Panc1 (cell line): ENCODE measurements around the gene LRFN3. TPM values are rescaled to one million over a fixed set of nuclear protein-coding genes. Genes with fewer than 3 reads are reported as not detected.

ENCODE experiments used
- ATAC-seq: fragments of 200-7000 bp; cut with Tn5 transposase; 2 replicates; pipeline ENCODE4 v1.9.1; 2020; ENCODE audit warnings: mild to moderate bottlenecking, moderate library complexity
- BruUV-seq: library from RNA; stranded (reverse); fragments of 400-500 nt; replicated peaks from 2 replicates; lab custom pipeline; 2021; lab: Mats Ljungman, UMichigan
- CTCF ChIA-PET: fragments of 300-600 bp; sonication (Branson Sonifier 250); formaldehyde crosslinking; loops from one replicate; lab custom pipeline; 2022; ENCODE audit warnings: antibody characterized with exemption; lab: Charles Lee
- POLR2A ChIA-PET: fragments of 300-600 bp; sonication (Branson Sonifier 250); formaldehyde crosslinking; loops from one replicate; lab custom pipeline; 2022; ENCODE audit warnings: antibody characterized with exemption; lab: Charles Lee
- DNase-seq: peaks from one replicate; pipeline ENCODE4 v3.0.0-alpha.2; 2010; ENCODE audit warnings: low read depth, low spot score
- H3K27ac ChIP-seq: 2 replicates; pipeline ENCODE4 v1.5.1; 2011; ENCODE audit warnings: mild to moderate bottlenecking, low read length, inconsistent platforms
- H3K27me3 ChIP-seq: fragments of 200-500 bp; sonication (Bioruptor generic); 2 replicates; pipeline ENCODE4 v1.6.0; 2014; ENCODE audit warnings: low read length, inconsistent platforms; ENCODE audit not compliant: control insufficient read depth, insufficient read depth
- H3K36me3 ChIP-seq: fragments of 200-500 bp; sonication (Bioruptor generic); 2 replicates; pipeline ENCODE4 v1.5.1; 2014; ENCODE audit warnings: inconsistent platforms, mild to moderate bottlenecking, low read length, moderate library complexity; ENCODE audit not compliant: control insufficient read depth, insufficient read depth
- H3K4me1 ChIP-seq: 2 replicates; pipeline ENCODE4 v1.5.1; 2011; ENCODE audit warnings: inconsistent platforms, mild to moderate bottlenecking, low read length, moderate library complexity; ENCODE audit not compliant: control insufficient read depth, insufficient read depth
- H3K4me3 ChIP-seq, 2 experiments: 2 replicates each; pipeline ENCODE4 v1.5.1; 2011 to 2012; ENCODE audit warnings: low read depth in 2 of 2, low read length in 2 of 2, mild to moderate bottlenecking in 2 of 2, inconsistent platforms in 1 of 2, moderate library complexity in 1 of 2
- H3K9me3 ChIP-seq: fragments of 200-500 bp; sonication (Bioruptor generic); 2 replicates; pipeline ENCODE4 v1.5.1; 2014; ENCODE audit warnings: low read depth, mild to moderate bottlenecking, inconsistent platforms, low read length, moderate library complexity; ENCODE audit not compliant: control insufficient read depth, insufficient read depth
- CTCF ChIP-seq: fragments of 450-650 bp; IDR thresholded peaks from 2 replicates; pipeline ENCODE4 v1.5.1; 2017; ENCODE audit warnings: mild to moderate bottlenecking
- POLR2AphosphoS5 ChIP-seq: IDR thresholded peaks from 2 replicates; pipeline ENCODE4 v1.6.1; 2012; ENCODE audit warnings: mild to moderate bottlenecking, low read depth, low read length, moderate library complexity
- REST ChIP-seq, 2 experiments: IDR thresholded peaks; 2 replicates each; pipeline ENCODE4 v1.6.1; 2011 to 2012; ENCODE audit warnings: low read depth in 2 of 2, control low read depth in 1 of 2, low read length in 1 of 2, mild to moderate bottlenecking in 1 of 2, moderate library complexity in 1 of 2; ENCODE audit not compliant: insufficient read depth in 1 of 2
- SIN3A ChIP-seq: IDR thresholded peaks from 2 replicates; pipeline ENCODE4 v1.6.1; 2012; ENCODE audit warnings: low read depth, mild to moderate bottlenecking, low read length, moderate library complexity, borderline replicate concordance; ENCODE audit not compliant: insufficient read depth
- TCF7L2 ChIP-seq: IDR thresholded peaks from 2 replicates; pipeline ENCODE4 v1.6.1; 2011; ENCODE audit warnings: mild to moderate bottlenecking, low read depth, low read length, inconsistent platforms
- in situ Hi-C: cut with HindIII; loops from 2 replicates; pipeline ENCODE4 v1.10.0; 2016; ENCODE audit warnings: low sequenced_read_pairs, low pct_unique_long_range_greater_than_20kb
- intact Hi-C: fragments of 100-400 bp; cut with micrococcal nuclease; formaldehyde crosslinking; loops from one replicate; pipeline ENCODE4 v1.10.0; 2022; ENCODE audit not compliant: unreplicated experiment
- total RNA-seq: library from RNA; stranded (reverse); gene quantifications from one replicate; pipeline ENCODE4 v1.2.1, GENCODE V29; 2021; ENCODE audit not compliant: unreplicated experiment

The LRFN3 gene
- total RNA-seq, 1 experiment from 2014 or later, result 16.7 TPM

- H3K27me3 ChIP-seq, result peaks cover 2% of the 10 kb centered on the region; the same call in 1 of the 2 replicates
- no peaks in the 10 kb centered on the region for H3K36me3 ChIP-seq
- POLR2A ChIA-PET, result no interaction called here
- CTCF ChIA-PET, result no interaction called here
- BruUV-seq, result no TSS peak
- H3K27ac ChIP-seq, result no peak overlapping the region
- ATAC-seq, result peak; percentile 66
- no peak for TF ChIP-seq TCF7L2
- no peak for TF ChIP-seq CTCF
- TF ChIP-seq REST (IDR thresholded peaks at IDR 0.05; ENCODE audit: insufficient read depth in 1 of 2, low read depth in 2 of 2, low read length in 1 of 2), result peak; percentile 99 to 100
- no peak for TF ChIP-seq POLR2AphosphoS5
- TF ChIP-seq SIN3A, result no peak
- in situ Hi-C loops (no loop called here), intact Hi-C loops (no loop called here)
- H3K9me3 ChIP-seq, result no peaks in the 10 kb centered on the region
- no peak overlapping the region for H3K4me3 ChIP-seq
- DNase-seq, result no peak
- H3K4me1 ChIP-seq, result no peaks in the 10 kb centered on the region
Observed at GRCh38 chr19:35963514-35963913, 27.3 kb downstream of the LRFN3 start.

GRCh38 chr19:35966771-35967170 is 30.6 kb downstream of the LRFN3 start:
- ATAC-seq, result no peak
- ChIA-PET CTCF (no interaction called here), POLR2A (no interaction called here)
- no peaks in the 10 kb centered on the region for H3K36me3 ChIP-seq
- no peak overlapping the region for H3K4me3 ChIP-seq
- H3K27ac ChIP-seq, result no peak overlapping the region
- no peak for DNase-seq
- H3K9me3 ChIP-seq, result no peaks in the 10 kb centered on the region
- no peaks in the 10 kb centered on the region for H3K27me3 ChIP-seq
- TF ChIP-seq TCF7L2 (no peak), CTCF (no peak), POLR2AphosphoS5 (no peak), REST (IDR thresholded peaks at IDR 0.05; ENCODE audit: insufficient read depth in 1 of 2, low read depth in 2 of 2, low read length in 1 of 2) (no peak), SIN3A (no peak)
- BruUV-seq, result no TSS peak
- intact Hi-C loops (no loop called here), in situ Hi-C loops (no loop called here)
- no peaks in the 10 kb centered on the region for H3K4me1 ChIP-seq
